ENCODE measurements around the gene KRTAP10-3. TPM values are rescaled to one million over a fixed set of nuclear protein-coding genes. Genes with fewer than 3 reads are reported as not detected.
A peak's percentile ranks its signal among the peaks of the same experiment; 100 is the strongest.

Gene KRTAP10-3
- total and polyA plus RNA-seq, 2 of the 13 experiments (the other 11 are each of a cell fraction or from before 2014, with no cell fraction given) = not detected

- TF ChIP-seq MIER3 (CRISPR knock-in tag; IDR thresholded peaks at IDR 0.05; ENCODE audit: borderline replicate concordance) = no peak
- TF ChIP-seq ZNF788 (CRISPR knock-in tag; IDR thresholded peaks at IDR 0.05; ENCODE audit: borderline replicate concordance) = no peak
- TF ChIP-seq HBP1 (CRISPR knock-in tag; IDR thresholded peaks at IDR 0.05; ENCODE audit: low read depth) = no peak
- TF ChIP-seq SRF (IDR thresholded peaks at IDR 0.05; ENCODE audit: low read depth, low read length) = no peak
- TF ChIP-seq, protein P1, sequence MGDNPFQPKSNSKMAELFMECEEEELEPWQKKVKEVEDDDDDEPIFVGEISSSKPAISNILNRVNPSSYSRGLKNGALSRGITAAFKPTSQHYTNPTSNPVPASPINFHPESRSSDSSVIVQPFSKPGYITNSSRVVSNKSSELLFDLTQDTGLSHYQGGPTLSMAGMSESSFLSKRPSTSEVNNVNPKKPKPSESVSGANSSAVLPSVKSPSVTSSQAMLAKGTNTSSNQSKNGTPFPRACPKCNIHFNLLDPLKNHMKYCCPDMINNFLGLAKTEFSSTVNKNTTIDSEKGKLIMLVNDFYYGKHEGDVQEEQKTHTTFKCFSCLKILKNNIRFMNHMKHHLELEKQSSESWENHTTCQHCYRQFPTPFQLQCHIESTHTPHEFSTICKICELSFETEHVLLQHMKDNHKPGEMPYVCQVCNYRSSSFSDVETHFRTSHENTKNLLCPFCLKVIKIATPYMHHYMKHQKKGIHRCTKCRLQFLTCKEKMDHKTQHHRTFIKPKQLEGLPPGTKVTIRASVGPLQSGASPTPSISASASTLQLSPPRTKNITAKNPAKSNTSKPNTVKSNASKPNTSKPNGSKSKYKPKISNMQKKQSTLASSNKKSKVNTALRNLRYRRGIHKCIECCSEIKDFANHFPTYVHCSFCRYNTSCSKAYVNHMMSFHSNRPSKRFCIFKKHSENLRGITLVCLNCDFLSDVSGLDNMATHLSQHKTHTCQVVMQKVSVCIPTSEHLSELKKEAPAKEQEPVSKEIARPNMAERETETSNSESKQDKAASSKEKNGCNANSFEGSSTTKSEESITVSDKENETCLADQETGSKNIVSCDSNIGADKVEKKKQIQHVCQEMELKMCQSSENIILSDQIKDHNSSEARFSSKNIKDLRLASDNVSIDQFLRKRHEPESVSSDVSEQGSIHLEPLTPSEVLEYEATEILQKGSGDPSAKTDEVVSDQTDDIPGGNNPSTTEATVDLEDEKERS (CRISPR knock-in tag; IDR thresholded peaks at IDR 0.05) = no peak
- TF ChIP-seq, protein P2, sequence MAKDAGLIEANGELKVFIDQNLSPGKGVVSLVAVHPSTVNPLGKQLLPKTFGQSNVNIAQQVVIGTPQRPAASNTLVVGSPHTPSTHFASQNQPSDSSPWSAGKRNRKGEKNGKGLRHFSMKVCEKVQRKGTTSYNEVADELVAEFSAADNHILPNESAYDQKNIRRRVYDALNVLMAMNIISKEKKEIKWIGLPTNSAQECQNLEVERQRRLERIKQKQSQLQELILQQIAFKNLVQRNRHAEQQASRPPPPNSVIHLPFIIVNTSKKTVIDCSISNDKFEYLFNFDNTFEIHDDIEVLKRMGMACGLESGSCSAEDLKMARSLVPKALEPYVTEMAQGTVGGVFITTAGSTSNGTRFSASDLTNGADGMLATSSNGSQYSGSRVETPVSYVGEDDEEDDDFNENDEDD (CRISPR knock-in tag; IDR thresholded peaks at IDR 0.05; ENCODE audit: borderline replicate concordance) = no peak
- TF ChIP-seq AGO2 (optimal IDR thresholded peaks at IDR 0.05; ENCODE audit: low read depth, low read length) = no peak
- no peak for TF ChIP-seq ZBED4 (CRISPR knock-in tag; IDR thresholded peaks at IDR 0.05; ENCODE audit: borderline replicate concordance)
- TF ChIP-seq KDM3A (CRISPR knock-in tag; IDR thresholded peaks at IDR 0.05; ENCODE audit: low read depth) = no peak
- TF ChIP-seq ZNF713 (CRISPR knock-in tag; IDR thresholded peaks at IDR 0.05) = no peak
- no peak for TF ChIP-seq ZNF644 (CRISPR knock-in tag; IDR thresholded peaks at IDR 0.05; ENCODE audit: low read depth)
- no peaks in the 10 kb centered on the region for H3K79me2 ChIP-seq (ENCODE audit: insufficient read depth, low read length)
- ChIA-PET POLR2A (no interaction called here), CTCF (ENCODE audit: low intra/inter-chr PET ratio, low total read pairs) (no interaction called here)
- intact Hi-C loops (cut with micrococcal nuclease; ENCODE audit: unreplicated experiment) = no loop called here
- DNase-seq (ENCODE audit: low spot score) (no peak), ATAC-seq (peak; percentile 48), FAIRE-seq (no peak)
- H4K20me1 ChIP-seq (ENCODE audit: insufficient read depth, low read length) = no peaks in the 10 kb centered on the region
- H2AFZ ChIP-seq (ENCODE audit: low read length) = no peak overlapping the region
- no peaks in the 10 kb centered on the region for H3K4me1 ChIP-seq (ENCODE audit: insufficient read depth, low read length)
- H3K27ac ChIP-seq (ENCODE audit: extremely low read length, insufficient read depth, low read length) = no peak overlapping the region
- H3K9ac ChIP-seq (ENCODE audit: insufficient read depth, low read depth, low read length) = no peak overlapping the region
- in situ Hi-C loops (cut with HindIII; ENCODE audit: extremely low pct_ligation_motif_present, low pct_unique_long_range_greater_than_20kb) = no loop called here
- no peak overlapping the region for H3K4me3 ChIP-seq (replicated peaks in 1 of 3; ENCODE audit: insufficient read depth in 1 of 3, low read depth in 2 of 3, low read length in 3 of 3)
- H3K36me3 ChIP-seq (replicated peaks in 1 of 2; ENCODE audit: control insufficient read depth in 1 of 2, insufficient read depth in 2 of 2, low read length in 2 of 2) = no peaks in the 10 kb centered on the region
- 57% methylated on average over 10 of the region's 13 CpGs for WGBS (ENCODE audit: low lambda C conversion rate)
- no peak overlapping the region for H3K4me2 ChIP-seq (ENCODE audit: low read depth, low read length)
- H3K27me3 ChIP-seq (ENCODE audit: control insufficient read depth in 1 of 2, insufficient read depth in 2 of 2, low read length in 2 of 2) = peaks cover 0 to 11% of the 10 kb centered on the region in 2 experiments; a peak in 2 of 5 replicates
- no TSS peak for BruUV-seq (replicated peaks)
- no peaks in the 10 kb centered on the region for H3K9me3 ChIP-seq (ENCODE audit: low read length)
These were observed 3.3 kb downstream of the KRTAP10-3 start for GRCh38 chr21:44555200-44555875.
